ENCODE measurements around the gene ANO10. TPM values are rescaled to one million over a fixed set of nuclear protein-coding genes. Genes with fewer than 3 reads are reported as not detected.
"Not testable (repeated sequence)": the region's sequence is repeated elsewhere in the genome, so short reads cannot be mapped to it uniquely, and the experiment has no call there.

The ANO10 gene
- total RNA-seq, 1 donor from 2014 or later: 47.3 TPM

DNA sequence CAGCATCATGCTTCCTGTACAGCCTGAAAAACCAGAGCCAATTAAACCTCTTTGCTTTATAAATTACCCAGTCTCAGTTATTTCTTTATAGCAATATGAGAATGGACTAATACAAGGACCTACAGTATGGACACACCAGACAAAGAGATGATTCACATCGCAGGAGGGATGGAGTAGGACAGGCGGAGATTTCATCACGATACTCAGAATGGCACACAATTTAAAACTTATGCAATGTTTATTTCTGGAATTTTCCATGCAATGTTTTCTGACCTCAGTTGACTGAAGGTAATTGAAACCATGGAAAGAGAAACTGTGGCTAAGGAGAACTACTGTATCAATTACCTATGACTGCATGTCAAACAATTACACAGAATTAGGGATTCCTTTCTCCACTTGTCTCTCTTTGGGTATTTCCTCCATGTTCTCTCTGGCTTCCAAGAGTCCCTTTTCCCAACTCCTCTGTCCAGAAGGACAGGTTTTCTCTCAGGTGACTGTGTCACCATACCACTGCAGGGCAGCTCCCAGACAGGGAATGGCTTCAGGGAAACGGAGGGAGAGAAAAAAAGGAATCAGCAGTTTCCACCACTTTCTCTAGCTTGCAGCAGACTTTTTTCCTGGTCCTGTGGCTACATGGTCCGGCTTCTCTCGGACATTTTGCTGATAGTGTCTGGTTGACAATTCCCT lies 3.0 kb upstream of the ANO10 start:
- no peak for DNase-seq

DNA sequence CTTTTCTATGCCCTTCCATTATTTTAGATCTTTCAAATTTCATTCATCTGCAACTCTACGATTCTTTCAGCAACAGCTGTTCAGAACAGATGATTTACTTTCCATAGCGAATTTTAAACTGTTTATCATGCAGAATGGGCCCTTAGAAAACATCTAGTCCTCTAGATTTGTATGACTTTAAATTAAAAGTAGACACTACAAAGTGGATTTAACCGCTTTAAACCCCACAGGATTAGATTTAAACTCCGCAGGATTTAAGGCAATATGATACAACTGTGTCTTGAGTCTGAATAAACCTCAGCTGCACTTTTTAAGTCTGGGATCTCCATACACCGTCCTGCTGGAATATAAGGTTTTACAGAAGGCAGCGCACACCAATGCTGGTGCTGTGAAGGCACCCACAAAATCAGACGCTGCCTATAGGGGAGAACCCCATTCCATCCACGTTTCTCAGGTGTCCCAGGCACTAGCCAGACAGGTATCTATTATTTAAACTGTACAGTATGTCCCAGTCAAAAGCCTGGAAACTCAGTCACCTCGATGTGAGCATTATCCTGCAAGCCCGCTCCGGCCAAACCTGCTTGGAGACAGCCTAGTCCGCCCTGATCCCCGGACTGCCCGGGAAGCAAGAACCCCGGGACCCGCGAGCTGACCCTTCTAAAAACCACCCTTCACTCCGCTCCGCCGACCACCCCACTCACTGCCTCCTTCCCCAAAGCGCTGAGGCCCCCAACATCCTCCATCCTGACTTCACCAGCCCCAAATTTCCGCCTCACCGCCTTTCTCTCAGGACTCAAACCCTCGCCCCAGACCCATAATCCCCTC lies 768 bp downstream of the ANO10 start:
- no peak for DNase-seq

DNA sequence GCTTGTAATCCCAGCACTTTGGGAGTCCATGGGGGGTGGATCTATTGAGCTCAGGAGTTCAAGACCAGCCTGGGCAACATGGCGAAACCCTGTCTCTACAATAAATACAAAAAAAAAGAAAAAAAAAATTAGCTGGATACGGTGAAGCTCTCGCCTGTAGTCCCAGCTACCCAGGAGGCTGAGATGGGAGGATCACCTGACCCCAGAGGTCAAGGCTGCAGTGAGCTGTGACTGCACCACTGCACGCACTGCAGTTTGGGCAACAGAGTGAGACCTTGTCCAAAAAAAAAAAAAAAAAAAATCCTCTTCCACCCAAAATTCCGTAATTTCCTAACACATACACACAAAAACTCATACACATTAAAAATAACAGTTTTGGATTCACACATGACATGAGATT lies 2.2 kb downstream of the ANO10 start:
- no peak for DNase-seq

DNA sequence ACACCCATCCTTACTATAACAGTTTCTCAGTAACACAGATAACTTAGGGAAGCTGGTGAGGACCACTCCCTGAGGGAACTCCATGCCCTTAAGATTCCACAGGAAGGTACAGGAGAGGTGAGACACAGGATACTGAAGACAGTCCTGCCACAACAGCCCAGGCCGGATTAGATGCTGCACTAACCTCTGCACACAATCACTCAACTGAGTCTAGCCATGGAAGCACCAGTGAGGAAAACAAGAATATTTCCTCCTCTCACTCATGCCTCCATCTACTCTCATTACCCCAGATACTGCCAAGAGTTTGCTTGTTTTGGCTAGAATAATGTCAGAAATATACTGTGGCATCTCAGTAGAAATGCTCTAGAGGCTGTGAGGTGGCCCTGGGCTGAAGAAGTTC lies 3.7 kb downstream of the ANO10 start:
- no peak for DNase-seq

DNA sequence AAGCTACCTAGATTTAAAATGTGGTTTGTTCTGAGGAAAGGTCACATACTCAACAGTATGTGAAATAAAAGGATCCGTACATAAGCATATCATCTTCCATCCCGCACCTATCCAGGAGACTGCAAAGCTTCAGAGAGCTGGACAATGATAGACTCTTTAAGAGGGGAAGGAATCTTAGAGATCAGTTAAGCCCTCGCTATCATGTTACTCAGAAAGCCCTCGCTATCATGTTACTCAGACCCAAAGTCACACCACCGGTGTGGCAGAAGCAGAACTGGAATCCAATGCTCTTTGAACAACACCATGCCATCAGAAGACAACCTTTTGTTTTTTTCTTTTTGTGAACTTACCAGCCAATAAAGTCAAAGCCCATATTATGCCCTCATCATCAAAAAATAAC lies 5.8 kb downstream of the ANO10 start:
- DNase-seq: no peak

DNA sequence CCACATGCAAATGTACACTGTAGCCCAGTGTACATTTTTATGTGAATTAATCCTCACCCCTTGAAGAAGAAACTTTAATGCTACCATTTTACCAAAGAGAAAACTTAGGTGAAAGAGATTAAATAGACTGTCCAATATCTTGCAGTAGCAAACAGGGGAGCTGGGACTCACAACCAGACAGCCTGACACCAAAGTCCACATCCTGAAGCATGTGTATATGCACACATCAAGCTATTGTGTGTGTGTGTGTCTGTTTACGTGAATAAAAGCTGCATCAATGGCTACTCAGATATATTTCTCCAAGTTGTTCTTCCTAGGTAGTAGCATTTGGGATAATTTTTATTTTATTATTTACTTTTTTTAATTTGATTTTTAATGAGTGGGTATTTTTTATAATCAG lies 6.7 kb downstream of the ANO10 start:
- DNase-seq: no peak

DNA sequence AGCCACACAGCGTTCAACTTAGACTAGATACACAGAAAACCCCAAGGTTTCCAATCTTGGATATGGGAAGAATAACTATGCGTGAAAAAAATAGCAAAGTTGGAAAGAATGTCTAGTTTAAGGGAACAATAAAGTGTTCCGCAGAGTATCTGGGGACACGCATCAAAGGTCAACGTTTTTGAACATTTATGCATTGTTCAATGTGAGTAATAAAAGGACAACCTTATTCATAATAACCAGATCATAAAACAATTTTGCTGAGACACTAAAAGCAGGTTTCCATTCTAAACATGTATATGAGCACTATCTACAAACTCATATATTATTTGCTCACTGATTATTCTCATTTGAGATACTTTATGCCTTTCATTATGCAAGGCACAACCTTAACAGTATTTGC lies 7.8 kb downstream of the ANO10 start:
- no peak for DNase-seq

DNA sequence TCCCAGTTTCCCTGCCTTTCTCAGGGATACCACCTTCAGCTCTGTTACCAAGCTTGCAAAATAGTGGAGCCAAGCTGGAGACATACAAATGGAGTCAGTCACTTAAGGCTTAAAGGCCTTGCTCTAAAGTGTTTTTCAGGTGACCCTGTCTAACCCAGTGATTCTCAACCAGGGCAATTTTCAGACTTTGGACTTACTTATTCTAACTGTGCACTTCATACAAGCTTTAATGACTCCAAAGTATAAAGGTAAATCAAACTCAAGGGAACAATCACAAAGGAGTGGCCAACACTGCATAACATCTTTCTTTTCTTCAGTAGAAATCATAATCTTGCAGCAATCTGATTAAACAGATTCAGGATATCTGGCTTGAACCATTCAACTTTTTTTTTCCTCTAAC lies 9.4 kb downstream of the ANO10 start:
- DNase-seq: no peak

DNA sequence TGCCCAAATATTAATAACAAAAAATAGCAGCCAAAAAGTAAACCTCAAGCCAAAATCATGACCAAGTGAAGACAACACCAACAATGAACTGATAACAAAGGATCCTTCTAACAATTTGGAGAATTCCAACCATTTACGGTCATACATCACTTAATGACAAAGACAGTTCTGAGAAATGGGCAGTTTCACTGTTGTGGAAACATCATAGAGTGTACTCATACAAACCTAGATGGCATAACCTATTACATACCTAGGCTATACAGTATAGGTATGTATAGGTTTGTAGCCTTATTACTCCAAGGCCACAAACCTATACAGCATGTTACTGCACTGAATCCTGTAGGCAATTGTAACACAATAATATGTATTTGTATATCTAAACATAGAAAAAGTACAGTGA lies 12.4 kb downstream of the ANO10 start:
- DNase-seq: no peak

DNA sequence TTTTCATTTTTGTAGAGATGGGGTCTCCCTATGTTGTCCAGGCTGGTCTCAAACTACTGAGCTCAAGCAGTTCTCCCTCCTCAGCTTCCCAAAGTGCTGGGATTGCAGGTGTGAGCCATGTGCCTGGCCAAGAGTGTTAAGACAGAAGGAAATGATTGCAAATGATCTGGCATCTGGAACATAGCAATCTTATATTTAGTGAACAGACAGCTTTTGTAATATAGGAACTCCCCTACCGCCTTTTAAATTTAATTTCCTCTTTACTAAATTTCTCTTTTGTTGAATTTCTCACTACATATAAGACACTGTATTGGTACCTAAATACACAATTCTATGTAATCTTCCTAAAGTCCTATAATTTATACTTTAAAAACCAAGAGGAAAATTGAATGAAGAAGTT lies 13.1 kb downstream of the ANO10 start:
- no peak for DNase-seq

DNA sequence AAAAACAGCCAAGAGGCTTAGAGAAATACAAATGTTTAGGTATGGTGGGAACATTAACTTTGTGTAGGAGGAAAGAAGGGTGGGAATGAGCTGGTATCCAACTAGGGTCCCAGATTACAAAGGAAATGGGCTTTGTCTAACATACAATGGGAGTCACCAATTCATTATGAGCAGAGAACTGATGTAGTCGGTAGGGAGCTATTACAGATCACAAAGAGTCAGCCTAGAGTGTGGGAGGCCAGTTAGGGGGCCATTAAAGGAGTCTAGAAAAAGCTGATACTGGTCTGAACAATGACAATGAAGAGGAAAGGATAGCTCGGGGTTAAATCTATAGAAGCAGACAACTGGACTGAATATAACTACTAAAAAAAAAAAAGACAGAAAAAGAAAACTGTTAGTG lies 15.5 kb downstream of the ANO10 start:
- no peak for DNase-seq

DNA sequence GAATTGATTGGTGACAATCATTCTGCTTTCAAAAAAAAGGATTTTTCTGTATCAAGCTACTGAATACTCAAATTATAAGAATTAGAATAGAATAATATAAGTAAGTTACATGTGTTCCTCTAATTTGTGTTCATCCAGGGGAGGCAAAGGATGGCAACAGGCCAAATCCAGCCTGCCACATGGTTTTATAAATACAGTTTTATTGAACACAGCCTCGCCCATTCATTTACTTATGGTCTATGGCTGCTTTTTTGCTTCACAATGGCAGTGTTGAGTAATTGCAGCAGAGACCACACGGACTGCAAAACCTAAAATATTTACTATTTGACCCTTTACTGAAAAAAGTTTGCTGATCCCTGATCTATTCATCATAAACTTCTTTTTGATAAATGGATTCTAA lies 21.9 kb downstream of the ANO10 start:
- not testable (repeated sequence) for DNase-seq

DNA sequence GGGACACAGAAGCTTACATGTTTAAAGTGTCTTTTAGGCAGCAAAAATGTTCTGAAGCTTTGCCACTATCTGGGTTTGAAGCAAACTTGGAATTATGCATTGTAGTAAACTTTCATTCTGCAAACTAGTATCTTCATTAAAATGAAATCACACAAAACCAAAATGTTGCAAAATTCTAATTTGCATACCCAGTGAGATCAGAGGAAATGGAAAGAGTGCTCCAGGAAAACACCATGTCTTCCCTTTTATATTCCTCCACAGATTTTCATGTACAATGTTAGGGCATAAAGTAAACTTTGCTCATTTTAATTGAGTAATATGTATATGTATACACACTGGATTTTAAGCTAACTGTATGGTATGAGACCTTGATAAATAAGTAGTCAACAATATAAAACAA lies 23.9 kb downstream of the ANO10 start:
- DNase-seq: no peak

DNA sequence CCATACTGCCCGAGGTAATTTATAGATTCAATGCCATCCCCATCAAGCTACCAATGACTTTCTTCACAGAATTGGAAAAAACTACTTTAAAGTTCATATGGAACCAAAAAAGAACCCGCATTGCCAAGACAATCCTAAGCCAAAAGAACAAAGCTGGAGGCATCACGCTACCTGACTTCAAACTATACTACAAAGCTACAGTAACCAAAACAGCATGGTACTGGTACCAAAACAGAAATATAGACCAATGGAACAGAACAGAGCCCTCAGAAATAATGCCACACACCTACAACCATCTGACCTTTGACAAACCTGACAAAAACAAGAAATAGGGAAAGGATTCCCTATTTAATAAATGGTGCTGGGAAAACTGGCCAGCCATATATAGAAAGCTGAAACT lies 25.6 kb downstream of the ANO10 start:
- DNase-seq: not testable (repeated sequence)

DNA sequence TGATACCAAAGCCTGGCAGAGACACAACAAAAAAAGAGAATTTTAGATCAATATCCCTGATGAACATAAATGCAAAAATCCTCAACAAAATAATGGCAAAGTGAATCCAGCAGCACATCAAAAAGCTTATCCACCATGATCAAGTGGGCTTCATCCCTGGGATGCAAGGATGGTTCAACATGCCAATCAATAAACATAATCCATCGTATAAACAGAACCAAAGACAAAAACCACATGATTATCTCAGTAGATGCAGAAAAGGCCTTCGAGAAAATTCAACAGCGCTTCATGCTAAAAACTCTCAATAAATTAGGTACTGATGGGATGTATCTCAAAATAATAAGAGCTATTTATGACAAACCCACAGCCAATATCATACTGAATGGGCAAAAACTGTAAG lies 26.5 kb downstream of the ANO10 start:
- DNase-seq: not testable (repeated sequence)

DNA sequence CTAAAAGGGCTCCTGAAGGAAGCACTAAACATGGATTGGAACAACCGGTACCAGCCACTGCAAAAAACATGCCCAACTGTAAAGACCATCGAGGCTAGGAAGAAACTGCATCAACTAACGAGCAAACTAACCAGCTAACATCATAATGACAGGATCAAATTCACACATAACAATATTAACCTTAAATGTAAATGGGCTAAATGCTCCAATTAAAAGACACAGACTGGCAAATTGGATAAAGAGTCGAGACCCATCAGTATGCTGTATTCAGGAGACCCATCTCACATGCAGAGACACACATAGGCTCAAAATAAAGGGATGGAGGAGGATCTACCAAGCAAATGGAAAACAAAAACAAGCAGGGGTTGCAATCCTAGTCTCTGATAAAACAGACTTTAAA lies 28.2 kb downstream of the ANO10 start:
- DNase-seq: not testable (repeated sequence)

DNA sequence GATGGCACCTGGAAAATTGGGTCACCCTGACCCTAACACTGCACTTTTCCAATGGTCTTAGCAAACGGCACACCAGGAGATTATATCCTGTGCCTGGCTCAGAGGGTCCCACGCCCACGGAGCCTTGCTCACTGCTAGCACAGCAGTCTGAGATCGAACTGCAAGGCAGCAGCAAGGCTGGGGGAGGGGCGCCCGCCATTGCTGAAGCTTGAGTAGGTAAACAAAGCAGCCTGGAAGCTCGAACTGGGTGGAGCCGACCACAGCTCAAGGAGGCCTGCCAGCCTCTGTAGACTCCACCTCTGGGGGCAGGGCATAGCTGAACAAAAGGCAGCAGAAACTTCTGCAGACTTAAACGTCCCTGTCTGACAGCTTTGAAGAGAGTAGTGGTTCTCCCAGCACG lies 29.9 kb downstream of the ANO10 start:
- DNase-seq: not testable (repeated sequence)

DNA sequence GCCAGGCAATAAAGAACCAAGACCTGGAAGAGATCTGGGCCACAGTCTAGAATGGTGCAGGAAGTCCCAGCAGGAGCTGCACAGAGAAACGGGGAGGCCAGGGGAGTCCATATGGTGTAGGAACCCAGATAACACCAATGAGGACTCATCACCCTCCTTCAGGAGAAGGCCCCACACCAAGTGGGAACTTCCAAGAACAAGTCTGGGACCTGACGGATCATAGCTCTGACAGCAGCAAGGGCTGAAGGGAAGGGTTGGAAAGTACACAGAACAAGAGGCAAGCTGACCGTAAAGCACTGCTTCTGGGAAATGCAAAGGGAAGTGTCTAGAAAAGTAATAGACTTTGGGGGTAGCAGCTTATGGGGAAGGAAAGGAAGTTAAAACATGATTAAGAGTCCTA lies 34.5 kb downstream of the ANO10 start:
- no peak for DNase-seq

DNA sequence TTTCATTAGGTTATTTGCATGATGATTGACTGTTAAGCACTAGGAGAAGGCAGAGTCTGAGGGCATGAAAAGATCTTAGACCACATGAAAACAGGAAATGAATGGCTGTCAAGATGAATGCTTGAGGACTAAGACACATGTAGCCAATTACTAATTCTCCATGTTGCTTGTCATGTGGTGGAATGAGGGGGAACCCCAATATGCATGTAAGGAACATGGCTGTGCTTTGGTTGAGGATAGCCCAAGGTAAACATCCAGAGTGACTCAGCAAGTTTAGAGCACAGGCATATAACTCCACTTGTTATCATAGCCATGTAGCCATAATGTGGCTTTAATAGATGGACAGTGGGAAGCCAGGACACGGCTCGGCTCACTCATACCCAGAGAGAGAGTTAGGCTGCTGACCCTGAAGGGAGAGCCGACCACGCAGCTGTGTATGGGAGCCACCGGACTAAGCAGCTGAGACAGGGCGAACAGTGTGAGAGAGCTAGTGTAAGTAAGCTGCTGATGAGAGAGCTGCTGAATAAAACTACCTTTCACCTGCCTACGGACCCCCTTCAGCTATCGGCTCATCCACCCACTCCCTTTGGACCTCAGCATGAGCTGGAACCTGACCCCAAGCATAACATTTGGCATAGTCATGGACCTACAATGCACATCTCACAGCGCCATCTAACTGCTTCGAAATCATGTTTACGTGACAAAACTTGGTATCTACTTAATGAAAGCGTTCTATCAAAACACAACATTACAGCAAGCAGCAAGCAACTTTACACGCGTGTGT lies 37.6 kb downstream of the ANO10 start:
- no peak for DNase-seq

DNA sequence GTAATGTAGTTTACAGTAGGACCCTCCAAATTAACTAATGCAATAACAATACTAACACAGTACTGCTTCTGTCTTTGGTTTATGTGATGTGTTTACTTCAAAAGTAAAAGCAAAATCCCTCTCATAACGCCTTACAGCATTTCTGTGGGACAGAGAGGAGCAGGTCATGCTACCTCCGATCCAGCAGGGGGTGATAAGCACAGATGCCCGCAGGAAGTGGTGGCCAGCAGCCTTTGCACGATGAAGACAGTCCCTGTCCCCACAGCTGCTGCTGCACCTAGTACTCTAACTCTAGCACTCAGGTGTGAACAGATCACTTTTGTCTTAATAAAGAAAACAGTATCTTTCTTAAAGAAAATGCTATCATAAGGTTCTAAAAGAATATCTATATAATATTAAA lies 38.3 kb downstream of the ANO10 start:
- no peak for DNase-seq

DNA sequence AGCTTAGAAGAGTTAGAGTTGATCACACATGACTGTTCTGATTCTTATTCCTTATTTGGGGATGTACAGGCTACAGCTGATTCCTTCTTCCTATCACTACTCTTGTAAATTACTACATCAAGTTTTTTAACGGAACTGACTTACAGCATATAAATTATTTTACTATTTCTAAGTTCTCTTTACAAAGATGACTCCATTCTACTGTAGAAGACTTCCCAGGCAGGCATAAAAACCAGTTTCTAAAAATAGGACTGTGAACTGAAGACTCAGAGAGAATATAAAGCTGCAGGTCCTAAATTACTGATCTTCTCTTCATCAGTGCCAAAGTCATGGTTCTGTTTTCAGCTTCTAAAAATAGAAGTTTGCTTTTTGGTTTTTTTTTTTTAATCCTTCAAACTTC lies 38.9 kb downstream of the ANO10 start:
- DNase-seq: no peak

DNA sequence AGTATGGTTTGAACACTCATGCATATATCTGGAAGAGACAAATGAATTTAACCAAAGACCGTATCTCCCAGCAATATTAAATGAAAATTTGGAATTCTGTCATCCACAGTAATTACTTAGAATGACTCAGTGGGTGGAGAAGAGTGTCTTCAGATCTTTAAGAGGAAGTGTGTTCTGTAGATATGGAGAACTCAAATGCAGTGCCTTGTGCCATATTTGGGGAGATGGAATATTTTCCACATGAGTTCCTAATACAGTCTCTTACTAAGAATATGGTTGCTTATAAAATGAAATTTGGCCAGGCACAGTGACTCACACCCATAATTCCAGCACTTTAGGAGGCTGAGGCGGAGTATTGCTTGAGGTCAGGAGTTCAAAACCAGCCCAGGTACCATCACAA lies 40.5 kb downstream of the ANO10 start:
- no peak for DNase-seq

DNA sequence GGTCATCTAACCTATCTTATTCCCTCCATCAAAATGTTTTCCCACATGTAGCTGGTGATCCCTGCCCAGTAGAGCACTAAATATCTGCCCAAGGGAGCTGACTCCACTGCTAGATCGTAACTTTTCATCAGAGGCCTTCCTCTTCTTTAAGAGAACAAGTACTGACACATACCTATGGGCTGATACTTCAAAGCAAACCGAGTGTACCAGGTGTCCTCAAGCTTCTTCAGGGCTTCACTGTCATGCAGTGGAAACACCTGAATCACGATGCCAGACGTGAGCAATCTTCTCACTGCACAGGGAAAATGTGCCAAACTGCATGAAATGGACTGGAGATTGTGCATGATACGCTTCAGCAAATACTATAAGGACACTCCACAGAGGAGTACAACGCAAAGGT lies 41.6 kb downstream of the ANO10 start:
- no peak for DNase-seq
